ENCODE data around the gene C1QL2. TPM values are rescaled to one million over a fixed set of nuclear protein-coding genes. Genes with fewer than 3 reads are reported as not detected.
A peak's percentile ranks its signal among the peaks of the same experiment; 100 is the strongest.

Gene C1QL2
- total and polyA plus RNA-seq, 2 experiments from 2014 or later, result 0.69 to 0.87 TPM

- TF ChIP-seq ZNF462 (CRISPR knock-in tag; IDR thresholded peaks at IDR 0.05) (no peak), EZH2 (IDR thresholded peaks at IDR 0.05; ENCODE audit: low read depth, unreplicated experiment) (no peak), STAT1 (IDR thresholded peaks at IDR 0.05; ENCODE audit: unreplicated experiment) (no peak)
These were observed 44.3 kb downstream of the C1QL2 start (continued) for GRCh38 chr2:119114266-119114665.

- Histone ChIP-seq H3K9me2 (ENCODE audit: insufficient read depth) (peaks cover 14% of the 10 kb centered on the region; the same call in 1 of the 2 replicates), H3K79me2 (replicated peaks; ENCODE audit: insufficient read depth) (no peaks in the 10 kb centered on the region), H3K36me3 (ENCODE audit: insufficient read depth) (peaks cover 10% of the 10 kb centered on the region; the same call in 1 of the 2 replicates), H3F3A (replicated peaks; ENCODE audit: low read depth) (peaks cover 2% of the 10 kb centered on the region; the same call in 1 of the 2 replicates), H4K20me1 (replicated peaks; ENCODE audit: insufficient read depth) (no peaks in the 10 kb centered on the region), H3K4me2 (peak overlapping the region; percentile 67), H3K27me3 (ENCODE audit: insufficient read depth) (no peaks in the 10 kb centered on the region), H3K4me1 (ENCODE audit: insufficient read depth) (peaks cover 25% of the 10 kb centered on the region), H3K27ac (ENCODE audit: low read depth) (peak overlapping the region; percentile 33; the same call in 1 of the 2 replicates), H3K4me3 (0 out of 2 replicates have a peak overlapping the region, but pooled peaks have one; percentile 1), H2AFZ (peak overlapping the region; percentile 60; the same call in 1 of the 2 replicates)
- H3K9me3 Mint-ChIP-seq, result peaks cover 28% of the 10 kb centered on the region
- H3K36me3 Mint-ChIP-seq (ENCODE audit: low read depth), result peaks cover 21% of the 10 kb centered on the region
- H3K4me3 Mint-ChIP-seq, result no peak overlapping the region
- H3K4me1 Mint-ChIP-seq, result peaks cover 59% of the 10 kb centered on the region
- no peak for TF ChIP-seq CREB1 (CRISPR knock-in tag; IDR thresholded peaks at IDR 0.05; ENCODE audit: low read depth)
- no peak for TF ChIP-seq ETS1 (IDR thresholded peaks at IDR 0.05)
- no peak for TF ChIP-seq JUNB (IDR thresholded peaks at IDR 0.05; ENCODE audit: unreplicated experiment)
- no peak for TF ChIP-seq CTCF (conservative IDR thresholded peaks at IDR 0.05; ENCODE audit: low read depth in 2 of 2)
- no peak for TF ChIP-seq NANOG (IDR thresholded peaks at IDR 0.05; ENCODE audit: borderline replicate concordance)
- no peak for TF ChIP-seq ZNF114 (CRISPR knock-in tag; IDR thresholded peaks at IDR 0.05)
- TF ChIP-seq POLR2AphosphoS5 (IDR thresholded peaks at IDR 0.05; ENCODE audit: low read depth), result no peak
- no peak for TF ChIP-seq EZH2phosphoT487 (IDR thresholded peaks at IDR 0.05; ENCODE audit: unreplicated experiment)
- ATAC-seq (peak; percentile 50), DNase-seq (ENCODE audit: low spot score) (no peak)
- no peak overlapping the region for H3K27ac Mint-ChIP-seq
- H3K27me3 Mint-ChIP-seq (ENCODE audit: insufficient read depth, low read depth, poor library complexity), result peaks cover 13% of the 10 kb centered on the region
These were observed 45.1 kb downstream of the C1QL2 start for GRCh38 chr2:119113489-119113770.

Measured in GM23338 (cell line).